Measurements from ENCODE around the gene VPREB3. TPM values are rescaled to one million over a fixed set of nuclear protein-coding genes. Genes with fewer than 3 reads are reported as not detected.

Gene VPREB3
- total RNA-seq, 1 experiment from 2014 or later = 0.88 TPM

DNA sequence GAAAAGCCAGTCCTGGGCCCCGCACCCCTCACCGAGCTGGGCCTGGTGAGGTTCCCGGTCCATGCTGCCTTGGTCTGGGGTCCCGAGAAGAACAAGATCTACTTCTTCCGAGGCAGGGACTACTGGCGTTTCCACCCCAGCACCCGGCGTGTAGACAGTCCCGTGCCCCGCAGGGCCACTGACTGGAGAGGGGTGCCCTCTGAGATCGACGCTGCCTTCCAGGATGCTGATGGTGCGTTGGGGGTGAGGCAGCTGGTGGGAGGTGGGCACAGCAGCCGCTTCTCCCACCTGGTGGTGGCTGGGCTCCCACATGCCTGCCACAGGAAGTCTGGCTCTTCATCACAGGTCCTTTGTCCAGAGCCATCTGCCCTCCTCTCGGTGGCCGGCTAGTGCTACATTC is 28.0 kb upstream of the VPREB3 start:
- Histone ChIP-seq H3K27ac (ENCODE audit: low read depth, low read length, poor library complexity, severe bottlenecking) (no peak overlapping the region), H3K4me3 (ENCODE audit: low read depth, low read length, poor library complexity, severe bottlenecking) (no peak overlapping the region), H3K36me3 (ENCODE audit: insufficient read depth, low read length, poor library complexity, severe bottlenecking) (no peaks in the 10 kb centered on the region), H3K9me3 (ENCODE audit: low read depth, low read length, poor library complexity, severe bottlenecking) (no peaks in the 10 kb centered on the region), H3K27me3 (replicated peaks; ENCODE audit: insufficient read depth, low read depth, low read length, poor library complexity) (no peaks in the 10 kb centered on the region), H3K4me1 (ENCODE audit: insufficient read depth, low read length, poor library complexity, severe bottlenecking) (peaks cover 5% of the 10 kb centered on the region)
- POLR2A ChIA-PET (ENCODE audit: low non-redundant PET) = no interaction called here
- CTCF ChIA-PET = no interaction called here
- no peak for TF ChIP-seq EZH2 (IDR thresholded peaks at IDR 0.05; ENCODE audit: borderline replicate concordance, low read depth, low read length, poor library complexity, severe bottlenecking)
- TF ChIP-seq, protein P1, sequence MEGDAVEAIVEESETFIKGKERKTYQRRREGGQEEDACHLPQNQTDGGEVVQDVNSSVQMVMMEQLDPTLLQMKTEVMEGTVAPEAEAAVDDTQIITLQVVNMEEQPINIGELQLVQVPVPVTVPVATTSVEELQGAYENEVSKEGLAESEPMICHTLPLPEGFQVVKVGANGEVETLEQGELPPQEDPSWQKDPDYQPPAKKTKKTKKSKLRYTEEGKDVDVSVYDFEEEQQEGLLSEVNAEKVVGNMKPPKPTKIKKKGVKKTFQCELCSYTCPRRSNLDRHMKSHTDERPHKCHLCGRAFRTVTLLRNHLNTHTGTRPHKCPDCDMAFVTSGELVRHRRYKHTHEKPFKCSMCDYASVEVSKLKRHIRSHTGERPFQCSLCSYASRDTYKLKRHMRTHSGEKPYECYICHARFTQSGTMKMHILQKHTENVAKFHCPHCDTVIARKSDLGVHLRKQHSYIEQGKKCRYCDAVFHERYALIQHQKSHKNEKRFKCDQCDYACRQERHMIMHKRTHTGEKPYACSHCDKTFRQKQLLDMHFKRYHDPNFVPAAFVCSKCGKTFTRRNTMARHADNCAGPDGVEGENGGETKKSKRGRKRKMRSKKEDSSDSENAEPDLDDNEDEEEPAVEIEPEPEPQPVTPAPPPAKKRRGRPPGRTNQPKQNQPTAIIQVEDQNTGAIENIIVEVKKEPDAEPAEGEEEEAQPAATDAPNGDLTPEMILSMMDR (conservative IDR thresholded peaks at IDR 0.05; ENCODE audit: low read depth, low read length) = no peak
- no TSS peak for BruUV-seq (replicated peaks)
- DNase-seq (ENCODE audit: low spot score) = no peak
- intact Hi-C loops (cut with micrococcal nuclease; ENCODE audit: unreplicated experiment) = no loop called here

DNA sequence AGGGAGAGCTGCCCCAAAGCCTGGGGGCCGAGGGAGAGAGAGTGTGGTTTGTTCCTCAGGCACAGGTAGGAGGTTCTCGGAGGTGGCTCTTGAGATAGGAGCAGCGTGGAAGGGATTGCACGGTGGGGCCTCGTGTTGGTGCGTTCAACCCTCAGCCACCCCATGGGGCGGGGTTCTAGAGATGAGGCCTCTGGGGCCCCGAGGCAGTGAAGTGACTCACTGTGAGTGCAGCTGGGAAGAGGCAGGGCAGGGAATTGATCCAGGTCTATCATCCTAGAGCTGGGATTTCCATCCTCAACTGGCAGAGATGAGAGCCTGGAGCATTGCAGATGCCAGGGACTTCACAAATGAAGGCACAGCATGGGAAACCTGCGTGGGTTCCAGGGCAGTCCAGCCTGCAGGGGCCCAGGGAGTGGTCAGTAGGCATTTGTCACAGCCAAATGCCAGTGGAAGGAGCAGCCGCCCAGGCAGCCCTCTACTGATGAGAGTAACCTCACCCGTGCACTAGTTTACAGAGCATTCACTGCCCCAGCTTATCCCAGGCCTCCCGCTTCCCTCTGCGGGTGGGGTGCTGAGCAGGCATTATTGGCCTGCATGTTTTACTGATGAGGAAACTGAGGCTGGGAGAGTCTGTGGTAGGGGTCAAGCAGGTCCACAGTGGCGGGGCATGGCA is 27.4 kb upstream of the VPREB3 start:
- no peak overlapping the region for H3K27ac ChIP-seq (ENCODE audit: low read depth, low read length, poor library complexity, severe bottlenecking)
- TF ChIP-seq EZH2 (IDR thresholded peaks at IDR 0.05; ENCODE audit: borderline replicate concordance, low read depth, low read length, poor library complexity, severe bottlenecking) = no peak
- TF ChIP-seq, protein P1 (conservative IDR thresholded peaks at IDR 0.05; ENCODE audit: low read depth, low read length) = no peak
- ChIA-PET POLR2A (ENCODE audit: low non-redundant PET) (no interaction called here), CTCF (no interaction called here)
- H3K27me3 ChIP-seq (replicated peaks; ENCODE audit: insufficient read depth, low read depth, low read length, poor library complexity) = no peaks in the 10 kb centered on the region
- intact Hi-C loops (cut with micrococcal nuclease; ENCODE audit: unreplicated experiment) = no loop called here
- H3K4me3 ChIP-seq (ENCODE audit: low read depth, low read length, poor library complexity, severe bottlenecking) = no peak overlapping the region
- BruUV-seq (replicated peaks) = no TSS peak
- peaks cover 5% of the 10 kb centered on the region for H3K4me1 ChIP-seq (ENCODE audit: insufficient read depth, low read length, poor library complexity, severe bottlenecking)
- H3K9me3 ChIP-seq (ENCODE audit: low read depth, low read length, poor library complexity, severe bottlenecking) = no peaks in the 10 kb centered on the region
- H3K36me3 ChIP-seq (ENCODE audit: insufficient read depth, low read length, poor library complexity, severe bottlenecking) = no peaks in the 10 kb centered on the region
- DNase-seq (ENCODE audit: low spot score) = no peak

DNA sequence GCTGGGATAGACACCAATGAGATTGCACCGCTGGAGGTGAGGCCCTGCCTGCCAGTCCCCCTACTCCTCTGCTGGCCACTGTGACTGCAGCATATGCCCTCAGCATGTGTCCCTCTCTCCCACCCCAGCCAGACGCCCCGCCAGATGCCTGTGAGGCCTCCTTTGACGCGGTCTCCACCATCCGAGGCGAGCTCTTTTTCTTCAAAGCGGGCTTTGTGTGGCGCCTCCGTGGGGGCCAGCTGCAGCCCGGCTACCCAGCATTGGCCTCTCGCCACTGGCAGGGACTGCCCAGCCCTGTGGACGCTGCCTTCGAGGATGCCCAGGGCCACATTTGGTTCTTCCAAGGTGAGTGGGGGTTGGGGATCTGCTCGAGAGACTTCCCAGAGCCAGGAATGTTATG is 26.8 kb upstream of the VPREB3 start:
- no peaks in the 10 kb centered on the region for H3K9me3 ChIP-seq (ENCODE audit: low read depth, low read length, poor library complexity, severe bottlenecking)
- POLR2A ChIA-PET (ENCODE audit: low non-redundant PET) = no interaction called here
- CTCF ChIA-PET = no interaction called here
- TF ChIP-seq EZH2 (IDR thresholded peaks at IDR 0.05; ENCODE audit: borderline replicate concordance, low read depth, low read length, poor library complexity, severe bottlenecking) = no peak
- TF ChIP-seq, protein P1 (conservative IDR thresholded peaks at IDR 0.05; ENCODE audit: low read depth, low read length) = no peak
- DNase-seq (ENCODE audit: low spot score) = no peak
- no peak overlapping the region for H3K4me3 ChIP-seq (ENCODE audit: low read depth, low read length, poor library complexity, severe bottlenecking)
- H3K27ac ChIP-seq (ENCODE audit: low read depth, low read length, poor library complexity, severe bottlenecking) = no peak overlapping the region
- H3K4me1 ChIP-seq (ENCODE audit: insufficient read depth, low read length, poor library complexity, severe bottlenecking) = peaks cover 5% of the 10 kb centered on the region
- H3K27me3 ChIP-seq (replicated peaks; ENCODE audit: insufficient read depth, low read depth, low read length, poor library complexity) = no peaks in the 10 kb centered on the region
- intact Hi-C loops (cut with micrococcal nuclease; ENCODE audit: unreplicated experiment) = no loop called here
- no TSS peak for BruUV-seq (replicated peaks)
- no peaks in the 10 kb centered on the region for H3K36me3 ChIP-seq (ENCODE audit: insufficient read depth, low read length, poor library complexity, severe bottlenecking)

Data from A673 (cell line).